Neural cell (in vitro differentiated cells): ENCODE results near the gene TLCD2. TPM values are rescaled to one million over a fixed set of nuclear protein-coding genes. Genes with fewer than 3 reads are reported as not detected.
A peak's percentile ranks its signal among the peaks of the same experiment; 100 is the strongest.

Experiments used
- H2AFZ ChIP-seq: fragments of 200-600, 300-800 bp; sonication (generic), shearing (Covaris generic); 2 replicates; pipeline ENCODE4 v1.6.0; 2014; ENCODE audit warnings: low read depth, mild to moderate bottlenecking, antibody characterized with exemption, low read length, moderate library complexity
- H3F3A ChIP-seq: fragments of 200-600 bp; shearing (Covaris generic); 2 replicates; pipeline ENCODE4 v1.6.1; 2016; ENCODE audit warnings: mild to moderate bottlenecking, moderate library complexity, mixed read lengths, antibody characterized with exemption, low read length; ENCODE audit not compliant: insufficient read depth, poor library complexity, severe bottlenecking
- H3K27ac ChIP-seq: fragments of 200-600, 300-800 bp; sonication (generic), shearing (Covaris generic); 2 replicates; pipeline ENCODE4 v1.5.1; 2014; ENCODE audit warnings: mild to moderate bottlenecking, low read length, moderate library complexity
- H3K27me3 ChIP-seq: fragments of 300-800, 200-600 bp; sonication (generic), shearing (Covaris generic); 2 replicates; pipeline ENCODE4 v1.6.0; 2014; ENCODE audit warnings: mild to moderate bottlenecking, low read depth, low read length, moderate library complexity; ENCODE audit not compliant: insufficient read depth
- H3K36me3 ChIP-seq: fragments of 300-800, 200-600 bp; sonication (generic), shearing (Covaris generic); 2 replicates; pipeline ENCODE4 v1.5.1; 2014; ENCODE audit warnings: mild to moderate bottlenecking, antibody characterized with exemption, low read length, moderate library complexity; ENCODE audit not compliant: insufficient read depth
- H3K4me2 ChIP-seq: fragments of 300-800, 200-600 bp; sonication (generic), shearing (Covaris generic); 2 replicates; pipeline ENCODE4 v1.6.0; 2014; ENCODE audit warnings: mild to moderate bottlenecking, low read length
- H3K4me3 ChIP-seq: fragments of 300-800, 200-600 bp; sonication (generic), shearing (Covaris generic); 2 replicates; pipeline ENCODE4 v1.5.1; 2014; ENCODE audit warnings: mild to moderate bottlenecking, low read length, moderate library complexity
- H3K79me2 ChIP-seq: fragments of 200-600 bp; shearing (Covaris generic); replicated peaks from 2 replicates; pipeline ENCODE4 v1.6.0; 2014; ENCODE audit warnings: mild to moderate bottlenecking, low read length, moderate library complexity; ENCODE audit not compliant: insufficient read depth
- H3K9ac ChIP-seq: fragments of 300-800, 200-600 bp; sonication (generic), shearing (Covaris generic); 2 replicates; pipeline ENCODE4 v1.6.1; 2016; ENCODE audit warnings: mild to moderate bottlenecking, low read length, mixed read lengths
- H3K9me2 ChIP-seq: fragments of 200-600 bp; shearing (Covaris generic); 2 replicates; pipeline ENCODE4 v1.6.1; 2016; ENCODE audit warnings: mild to moderate bottlenecking, low read length, mixed read lengths; ENCODE audit not compliant: insufficient read depth
- H3K9me3 ChIP-seq: fragments of 200-600, 300-800 bp; sonication (generic), shearing (Covaris generic); 2 replicates; pipeline ENCODE4 v1.6.1; 2016; ENCODE audit warnings: mild to moderate bottlenecking, mixed run types, low read length, moderate library complexity, mixed read lengths
- H4K20me1 ChIP-seq: fragments of 200-600 bp; shearing (Covaris generic); 2 replicates; pipeline ENCODE4 v1.6.1; 2016; ENCODE audit warnings: mild to moderate bottlenecking, mixed run types; ENCODE audit not compliant: insufficient read depth
- CTCF ChIP-seq: fragments of 450-650 bp; IDR thresholded peaks from 2 replicates; pipeline ENCODE4 v1.5.1; 2014; ENCODE audit warnings: antibody characterized with exemption, mild to moderate bottlenecking, moderate library complexity; ENCODE audit not compliant: poor library complexity, severe bottlenecking
- EP300 ChIP-seq: fragments of 450-650 bp; conservative IDR thresholded peaks from 2 replicates; pipeline ENCODE4 v1.6.1; 2014; ENCODE audit warnings: antibody characterized with exemption, mild to moderate bottlenecking, moderate library complexity; ENCODE audit not compliant: poor library complexity, severe bottlenecking
- EZH2 ChIP-seq: fragments of 200-600, 300-800 bp; shearing (Covaris generic), sonication (generic); IDR thresholded peaks from 2 replicates; pipeline ENCODE4 v1.6.1; 2014; ENCODE audit warnings: antibody characterized with exemption, low read length, borderline replicate concordance, mild to moderate bottlenecking; ENCODE audit not compliant: insufficient read depth, poor library complexity, severe bottlenecking
- MXI1 ChIP-seq: fragments of 450-650 bp; conservative IDR thresholded peaks from 2 replicates; pipeline ENCODE4 v1.6.1; 2014; ENCODE audit warnings: antibody characterized with exemption, mild to moderate bottlenecking; ENCODE audit not compliant: poor library complexity, severe bottlenecking
- POLR2AphosphoS5 ChIP-seq: IDR thresholded peaks from 2 replicates; pipeline ENCODE4 v1.6.1; 2012
- RAD21 ChIP-seq: fragments of 450-650 bp; conservative IDR thresholded peaks from 2 replicates; pipeline ENCODE4 v1.6.1; 2014; ENCODE audit warnings: antibody characterized with exemption, mild to moderate bottlenecking, moderate library complexity
- REST ChIP-seq: IDR thresholded peaks from 2 replicates; pipeline ENCODE4 v1.6.1; 2012; ENCODE audit warnings: borderline replicate concordance
- SMC3 ChIP-seq: fragments of 450-650 bp; conservative IDR thresholded peaks from 2 replicates; pipeline ENCODE4 v1.6.1; 2014; ENCODE audit warnings: antibody characterized with exemption, mild to moderate bottlenecking, moderate library complexity; ENCODE audit not compliant: poor library complexity
- TAF1 ChIP-seq: IDR thresholded peaks from 2 replicates; pipeline ENCODE4 v1.6.1; 2012; ENCODE audit warnings: low read depth
- polyA plus RNA-seq: library from polyadenylated mRNA; depleted of rRNA; stranded (reverse); fragments of >200 nt; gene quantifications from 2 replicates; pipeline ENCODE4 v1.2.3, GENCODE V29; 2014

The TLCD2 gene
- polyA plus RNA-seq, 1 donor from 2014 or later, result 0.14 TPM

- Histone ChIP-seq H4K20me1 (no peaks in the 10 kb centered on the region), H3K4me3 (no peak overlapping the region)
- TF ChIP-seq RAD21 (no peak), POLR2AphosphoS5 (no peak), EP300 (no peak), SMC3 (no peak), CTCF (no peak), TAF1 (no peak), REST (no peak), EZH2 (no peak), MXI1 (no peak)
Measured at GRCh38 chr17:1686086-1686485, 24.1 kb downstream of the TLCD2 start.

GRCh38 chr17:1684378-1685189 is 25.6 kb downstream of the TLCD2 start, which contains the start of gene PRPF8:
PRPF8 (minus strand) TSS chr17:1684867; CDS start chr17:1684571, 296 bp downstream.
- TF ChIP-seq POLR2AphosphoS5 (peak; percentile 99), EZH2 (no peak), MXI1 (peak; percentile 78), REST (peak; percentile 70), RAD21 (no peak), EP300 (peak; percentile 83), TAF1 (peak; percentile 65), SMC3 (peak; percentile 16)
- Histone ChIP-seq H3K27me3 (no peaks in the 10 kb centered on the region), H3F3A (no peaks in the 10 kb centered on the region), H3K27ac (peak within 1 kb of the TSS; percentile 97), H3K9ac (peak within 1 kb of the TSS; percentile 98), H4K20me1 (peaks cover 5% of the 10 kb centered on the region), H3K9me2 (no peaks in the 10 kb centered on the region), H3K4me3 (peak within 1 kb of the TSS; percentile 89), H2AFZ (peak within 1 kb of the TSS; percentile 81), H3K4me2 (peak within 1 kb of the TSS; percentile 86), H3K36me3 (peaks cover 14% of the 10 kb centered on the region), H3K79me2 (peaks cover 40% of the 10 kb centered on the region), H3K9me3 (no peaks in the 10 kb centered on the region)

More at GRCh38 chr17:1686086-1686485, 24.1 kb downstream of the TLCD2 start:
- H3K36me3 ChIP-seq, result peaks cover 1% of the 10 kb centered on the region
- H3K27me3 ChIP-seq, result no peaks in the 10 kb centered on the region
- no peaks in the 10 kb centered on the region for H3K9me3 ChIP-seq
- H3K4me2 ChIP-seq, result no peak overlapping the region
- H3K79me2 ChIP-seq, result peaks cover 29% of the 10 kb centered on the region
- no peaks in the 10 kb centered on the region for H3F3A ChIP-seq
- no peak overlapping the region for H2AFZ ChIP-seq
- H3K27ac ChIP-seq, result no peak overlapping the region
- H3K9ac ChIP-seq, result no peak overlapping the region
- H3K9me2 ChIP-seq, result no peaks in the 10 kb centered on the region
